Suppressor macrophage (primary cell): ENCODE results near the gene PTGES2.
"Not testable (repeated sequence)": the region's sequence is repeated elsewhere in the genome, so short reads cannot be mapped to it uniquely, and the experiment has no call there.

Source experiments
- DNase-seq, 4 experiments: peaks; one replicate each; pipeline ENCODE4 v3.0.0-alpha.2; 2020 to 2022

PTGES2 gene

GRCh38 chr9:128087262-128087661 lies 40.3 kb downstream of the PTGES2 start:
- no peak for DNase-seq

GRCh38 chr9:128085943-128086342 lies 41.6 kb downstream of the PTGES2 start:
- no peak for DNase-seq

- no peak for DNase-seq
Observed at GRCh38 chr9:128084746-128085145, 42.8 kb downstream of the PTGES2 start.

GRCh38 chr9:128082151-128082550 lies 45.4 kb downstream of the PTGES2 start:
- DNase-seq: peak in 3 of 4 experiments; percentile 48 to 57 (median 55)

- DNase-seq: peak in 1 of 4 experiments; percentile 1
Observed at GRCh38 chr9:128081056-128081455, 46.5 kb downstream of the PTGES2 start.

GRCh38 chr9:128080206-128080605 lies 47.3 kb downstream of the PTGES2 start:
- no peak for DNase-seq

- DNase-seq: peak; percentile 67 to 88 (median 82)
Observed at GRCh38 chr9:128078504-128079434, 48.8 kb downstream of the PTGES2 start.

GRCh38 chr9:128077847-128078503 lies 49.6 kb downstream of the PTGES2 start:
- peak in 2 of 4 experiments; percentile 15 to 33 for DNase-seq

- DNase-seq: no peak
Observed at GRCh38 chr9:128073253-128073886, 54.2 kb downstream of the PTGES2 start.

- peak; percentile 95 to 98 (median 96) for DNase-seq
Observed at GRCh38 chr9:128072144-128073021, 55.1 kb downstream of the PTGES2 start.

- DNase-seq: not testable (repeated sequence)
Observed at GRCh38 chr9:128071475-128071874, 56.1 kb downstream of the PTGES2 start.

GRCh38 chr9:128070874-128071273 lies 56.7 kb downstream of the PTGES2 start:
- DNase-seq: peak in 2 of 4 experiments; percentile 31 to 47
